DMS79 (cell line): Measurements from ENCODE around the gene CHMP3.
A peak's percentile ranks its signal among the peaks of the same experiment; 100 is the strongest.
"Not testable (repeated sequence)": the region's sequence is repeated elsewhere in the genome, so short reads cannot be mapped to it uniquely, and the experiment has no call there.

Source experiments
- DNase-seq: peaks from one replicate; lab custom pipeline; 2025; lab: John Stamatoyannopoulos, UW

The CHMP3 gene

DNA sequence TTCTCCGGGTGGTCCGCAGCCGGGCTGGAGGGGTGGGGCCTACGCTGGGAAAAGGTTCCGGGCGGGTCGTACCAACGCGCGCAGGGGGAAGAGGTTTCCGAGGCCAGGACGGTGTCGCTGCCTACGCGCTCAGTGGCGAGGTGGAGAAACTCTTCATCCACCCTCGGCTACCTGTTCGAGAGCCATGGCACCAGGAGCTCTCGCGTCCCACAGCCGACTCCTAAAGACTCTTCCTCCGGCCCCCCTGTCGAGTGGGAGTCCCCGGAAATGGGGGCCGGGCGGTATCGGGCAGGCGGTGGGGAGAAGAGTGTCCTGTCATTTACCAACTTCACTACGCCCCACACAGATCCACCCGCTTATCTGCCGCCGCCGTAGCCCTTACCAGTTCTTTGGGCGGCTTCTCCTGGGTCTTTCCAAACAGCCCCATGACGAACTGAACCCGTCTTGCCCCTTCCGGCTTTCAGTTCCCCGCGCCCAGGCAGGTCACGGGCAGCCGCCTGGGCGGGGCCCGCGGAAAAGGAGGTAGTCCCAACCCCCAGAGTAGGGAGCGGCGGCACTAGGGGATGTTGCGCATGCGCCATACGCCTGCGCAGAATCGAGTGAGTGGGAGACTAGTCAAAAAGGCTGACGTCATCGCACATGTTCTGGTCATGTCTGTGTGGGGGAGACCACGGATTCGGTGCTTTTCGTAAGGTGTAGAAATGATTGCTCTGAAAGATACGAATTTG is at the start of gene CHMP3:
TSS of gene CHMP3 (minus strand) at position 522 of the 728 bp plus-strand sequence. CDS start at position 427, 95 bp downstream.
- DNase-seq = peak; percentile 93

DNA sequence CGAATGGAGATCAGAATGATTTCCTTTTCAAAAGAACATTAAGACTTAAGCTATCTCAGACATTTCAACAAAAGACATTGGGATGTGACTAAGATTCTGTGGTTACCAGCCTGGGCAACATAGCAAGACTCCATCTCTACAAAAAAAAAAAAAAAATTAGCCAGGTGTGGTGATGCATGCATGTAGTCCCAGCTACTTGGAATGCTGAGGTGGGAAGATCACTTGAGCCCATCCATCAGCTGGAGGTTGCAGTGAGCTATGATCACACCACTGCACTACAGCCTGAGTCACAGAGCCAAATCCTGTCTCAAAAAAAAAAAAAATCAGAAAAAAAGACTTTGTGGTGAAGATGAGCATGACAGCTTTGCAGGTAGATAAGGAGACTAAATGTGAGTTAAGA is 47.6 kb upstream of the CHMP3 start:
- DNase-seq = no peak

DNA sequence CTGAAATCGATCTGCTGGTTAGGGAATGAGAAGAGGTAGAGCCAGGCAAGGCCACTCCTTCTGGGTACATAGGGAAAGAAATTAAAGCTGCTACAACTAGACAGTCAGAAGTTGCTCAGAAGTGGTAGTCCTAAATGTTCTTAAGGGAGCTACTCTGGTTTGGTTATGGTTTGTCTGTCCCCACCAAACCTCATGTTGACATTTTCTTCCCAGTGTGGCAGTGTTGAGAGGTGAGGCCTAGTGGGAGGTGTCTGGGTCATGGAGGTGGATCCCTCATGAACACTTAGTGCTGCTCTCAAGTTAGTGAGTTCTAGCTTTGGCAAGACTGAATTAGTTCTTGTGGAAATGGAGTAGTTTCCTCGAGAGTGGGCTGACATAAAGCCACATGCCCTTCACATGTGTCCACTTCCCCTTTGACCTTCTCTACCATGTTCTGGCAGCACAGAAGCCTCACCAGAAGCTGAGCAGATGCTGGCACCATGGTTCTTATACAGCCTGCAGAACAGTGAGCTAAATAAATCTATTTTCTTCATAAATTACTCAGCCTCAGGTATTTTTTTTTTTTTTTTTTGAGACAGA is 45.7 kb upstream of the CHMP3 start:
- DNase-seq = no peak

DNA sequence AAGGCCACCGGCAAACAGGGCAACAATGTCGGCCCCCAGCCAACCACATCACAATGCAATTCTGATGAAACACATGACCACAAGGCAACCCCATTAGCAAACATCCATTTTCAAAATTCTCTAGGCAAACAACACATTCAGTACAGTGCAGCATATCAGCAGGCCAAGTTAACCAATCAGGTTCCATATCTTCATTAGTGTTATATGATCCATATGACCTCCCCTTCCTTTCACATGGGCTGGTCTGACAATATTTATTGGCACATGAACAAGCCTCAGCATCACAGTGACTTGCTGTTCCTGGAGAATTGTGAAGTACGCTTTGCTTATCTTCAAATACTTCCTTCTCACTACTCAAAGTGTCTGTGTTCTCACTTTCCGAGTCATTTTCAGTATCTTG is 40.7 kb upstream of the CHMP3 start:
- DNase-seq = no peak

DNA sequence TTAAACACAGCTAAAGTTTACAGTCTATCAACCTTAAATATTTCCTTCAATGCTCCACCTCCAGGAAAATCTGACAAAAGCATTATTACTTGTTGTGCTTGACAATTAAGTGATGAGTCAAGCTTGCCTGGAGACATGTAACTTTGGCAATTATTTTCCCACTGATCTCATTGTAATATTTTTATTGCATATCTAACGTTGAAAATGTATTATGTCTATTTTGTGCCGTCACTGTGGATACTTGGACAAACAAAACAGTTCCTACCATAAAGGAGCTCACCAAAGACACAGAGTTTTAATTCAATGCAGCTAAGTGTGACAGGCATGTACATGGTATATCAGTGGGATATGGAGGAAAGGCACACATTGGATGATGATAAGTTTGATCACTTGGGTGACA is 35.7 kb upstream of the CHMP3 start:
- DNase-seq = no peak

DNA sequence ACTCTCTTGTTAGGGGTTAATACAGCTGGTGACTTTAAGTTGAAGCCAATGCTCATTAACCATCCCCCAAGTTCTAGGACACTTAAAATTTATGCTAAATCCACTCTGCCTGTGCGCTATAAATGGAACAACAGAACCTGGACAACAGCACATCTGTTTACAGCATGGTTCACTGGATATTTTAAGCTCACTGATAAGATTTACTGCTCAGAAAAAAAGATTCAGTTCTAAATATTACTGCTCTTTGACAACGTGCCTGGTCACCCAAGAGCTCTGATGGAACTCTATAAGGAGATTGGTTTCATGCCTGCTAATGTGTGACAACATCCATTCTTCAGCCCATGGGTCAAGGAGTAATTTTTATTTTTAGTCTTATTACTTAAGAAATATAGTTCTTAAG is 32.9 kb upstream of the CHMP3 start:
- DNase-seq = no peak

DNA sequence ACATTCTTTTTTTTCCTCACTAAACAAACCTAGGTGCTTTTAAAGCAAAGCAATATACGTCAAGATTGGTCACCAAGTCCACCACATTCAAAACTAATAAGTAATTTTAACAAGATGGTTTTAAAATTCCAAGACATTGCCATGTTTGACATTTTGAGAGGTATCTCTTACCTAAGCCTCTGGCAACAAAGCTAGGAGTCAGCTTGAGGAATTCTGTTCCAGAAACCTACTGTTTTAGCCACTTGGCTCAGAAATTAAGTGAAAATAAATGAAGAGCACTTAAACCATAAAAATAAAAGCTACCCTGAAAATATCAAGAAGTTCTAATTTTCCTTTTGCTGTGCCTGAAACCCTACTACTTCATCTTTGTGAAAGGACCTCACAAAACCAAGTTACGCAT is 30.0 kb upstream of the CHMP3 start:
- DNase-seq = no peak

DNA sequence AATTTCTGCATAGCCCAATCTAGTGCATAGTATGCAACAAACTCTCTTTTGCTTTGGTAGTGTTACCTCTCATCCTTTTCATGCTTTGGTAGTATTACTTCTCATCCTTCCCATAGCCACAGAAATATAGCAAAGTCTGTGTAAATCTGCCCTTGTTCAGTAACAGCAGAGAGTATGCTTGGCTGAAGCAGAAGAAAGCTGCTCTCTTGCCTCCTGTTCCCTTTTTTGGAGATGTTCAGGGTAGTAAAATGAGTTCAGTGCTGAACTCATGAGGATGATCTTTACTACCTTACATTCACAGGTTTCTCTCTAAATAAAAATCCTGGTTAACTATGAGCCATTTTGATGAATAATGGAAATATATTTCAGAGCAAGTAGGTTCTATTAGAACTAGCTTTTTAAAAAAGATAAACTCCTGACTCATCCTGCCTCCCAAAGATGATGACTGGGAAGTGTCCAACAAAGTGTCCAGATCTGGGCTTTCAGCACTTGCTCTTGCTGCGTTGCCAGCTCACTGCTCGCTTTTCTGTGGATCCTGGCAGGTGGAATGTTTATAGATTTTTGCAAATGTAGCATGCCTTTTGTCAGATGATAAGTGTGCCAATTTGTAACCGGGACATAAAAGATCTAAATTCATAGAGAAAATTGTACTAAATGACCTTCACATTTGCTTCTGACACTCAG is 29.4 kb upstream of the CHMP3 start:
- DNase-seq = no peak

DNA sequence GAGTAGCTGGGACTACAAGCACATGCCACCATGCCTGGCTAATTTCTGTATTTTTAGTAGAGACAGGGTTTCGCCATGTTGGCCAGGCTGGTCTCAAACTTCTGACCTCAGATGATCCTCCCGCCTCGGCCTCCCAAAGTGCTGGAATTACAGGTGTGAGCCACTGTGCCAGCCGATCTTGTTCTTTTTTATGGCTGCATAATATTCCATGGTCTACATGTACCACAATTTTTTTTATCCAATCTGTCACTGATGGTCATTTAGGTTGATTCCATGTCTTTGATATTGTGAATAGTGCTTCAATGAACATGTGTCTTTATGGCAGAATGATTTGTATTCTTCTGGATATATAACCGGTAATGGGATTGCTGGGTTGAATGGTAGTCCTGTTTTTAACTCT is 26.5 kb upstream of the CHMP3 start:
- DNase-seq = not testable (repeated sequence)

DNA sequence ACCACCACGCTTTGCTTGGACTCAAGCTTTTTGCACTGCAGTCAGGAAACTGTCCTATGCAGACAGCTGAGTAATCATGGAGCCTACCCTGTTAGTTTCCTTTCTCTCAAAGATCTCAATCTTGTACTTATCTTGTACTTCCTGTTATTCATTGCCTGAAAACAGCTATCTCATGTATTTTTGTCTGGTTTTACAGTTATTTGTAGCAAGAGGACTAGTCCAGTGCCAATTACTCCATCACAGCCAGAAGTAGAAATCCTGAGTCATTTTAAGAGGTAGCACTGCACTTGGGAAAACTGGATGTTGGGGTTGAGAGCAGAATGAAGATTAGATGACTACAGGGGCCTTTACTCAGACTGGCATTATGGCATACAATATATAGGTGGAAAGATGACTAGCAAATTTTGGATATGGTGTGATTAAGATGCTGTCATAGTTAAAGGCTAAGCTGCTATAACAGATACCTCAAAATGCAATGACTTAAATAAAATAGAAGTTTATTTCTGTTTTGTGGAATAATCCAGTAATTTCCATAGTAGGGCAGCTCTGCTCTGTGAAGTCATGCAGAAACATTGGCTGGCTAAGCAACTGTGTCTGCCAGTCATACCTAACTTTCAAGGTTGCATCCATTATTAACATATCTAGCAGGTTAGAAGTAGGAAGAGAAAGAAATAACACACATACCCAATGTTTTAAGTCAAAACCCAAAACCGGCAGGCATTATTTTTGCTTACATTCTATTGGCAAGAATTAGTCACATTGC is 21.1 kb upstream of the CHMP3 start:
- DNase-seq = no peak

DNA sequence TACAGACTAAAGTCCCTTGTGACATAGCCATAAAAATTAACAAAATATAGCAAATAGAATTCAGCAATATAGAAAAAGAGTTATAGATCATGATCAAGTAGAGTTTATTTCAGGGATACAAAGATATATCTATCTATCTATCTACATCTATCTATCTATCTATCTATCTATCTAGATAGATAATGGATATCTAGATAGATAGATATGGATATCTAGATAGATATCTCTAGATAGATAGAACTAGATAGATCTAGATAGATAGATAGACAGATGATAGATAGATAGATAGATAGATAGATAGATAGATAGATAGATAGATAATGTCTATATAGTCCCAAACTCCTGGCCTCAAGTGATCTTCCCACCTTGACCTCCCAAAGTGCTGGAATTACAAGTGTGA is 17.3 kb upstream of the CHMP3 start:
- no peak for DNase-seq

DNA sequence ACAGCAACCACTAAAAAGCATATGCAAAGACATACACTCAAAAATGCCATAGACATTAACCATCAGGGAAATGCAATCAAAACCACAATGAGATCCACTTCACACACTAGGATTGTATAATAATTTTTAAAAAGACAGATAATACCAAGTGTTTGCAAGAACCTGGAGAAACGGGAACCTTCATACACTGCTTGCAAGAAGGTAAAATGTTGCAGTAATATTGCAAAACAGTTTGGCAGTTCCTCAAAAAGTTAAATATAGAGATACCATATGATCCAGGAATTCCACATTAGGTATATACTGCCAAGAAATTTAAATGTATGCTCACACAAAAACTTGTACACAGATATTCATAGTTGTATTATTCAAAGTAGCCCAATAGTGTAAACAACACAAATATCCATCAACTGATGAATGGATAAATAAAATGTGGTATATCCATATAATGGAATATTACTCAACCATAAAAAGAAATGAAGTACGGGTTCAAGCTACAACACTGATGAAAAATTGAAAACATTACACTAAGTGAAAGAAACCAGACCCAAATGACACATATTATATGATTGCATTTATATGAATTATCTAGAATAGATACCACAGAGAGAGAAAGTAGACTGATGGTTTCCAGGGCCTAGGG is 14.7 kb upstream of the CHMP3 start:
- DNase-seq = no peak

DNA sequence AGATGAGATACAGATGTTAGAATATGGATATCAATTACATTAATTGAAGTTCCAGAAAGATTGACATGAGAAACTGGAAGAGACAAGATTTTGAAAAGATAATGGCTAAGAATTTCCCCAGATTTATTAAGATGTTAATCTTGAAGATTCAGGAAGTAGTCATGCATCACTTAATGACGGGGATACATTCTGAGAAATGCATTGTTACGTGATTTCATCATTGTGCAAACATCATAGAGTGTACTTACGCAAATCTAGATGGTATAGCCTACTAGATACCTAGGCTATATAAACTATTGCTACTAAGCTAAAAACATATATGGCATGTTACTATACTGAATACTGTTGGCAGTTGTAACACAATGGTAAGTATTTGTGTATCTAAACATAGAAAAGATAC is 6.8 kb upstream of the CHMP3 start:
- DNase-seq = no peak

DNA sequence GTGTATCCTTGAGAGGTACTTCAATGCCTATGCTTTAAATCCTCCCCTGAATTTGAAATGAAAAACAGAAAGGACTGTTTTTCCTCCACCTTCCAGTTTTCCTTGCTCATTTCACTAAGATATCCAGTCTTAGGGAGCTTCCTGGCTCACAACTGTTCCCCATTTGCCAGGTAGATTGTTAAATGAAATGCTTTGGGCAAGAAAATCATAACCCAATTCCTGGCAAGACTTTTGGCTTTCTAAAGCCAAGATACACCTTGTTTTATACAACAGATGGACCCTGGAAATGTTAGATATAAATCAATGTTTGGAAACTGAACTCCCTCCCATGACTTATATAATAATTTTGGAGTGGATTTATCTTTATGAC is 3.6 kb upstream of the CHMP3 start:
- DNase-seq = no peak

DNA sequence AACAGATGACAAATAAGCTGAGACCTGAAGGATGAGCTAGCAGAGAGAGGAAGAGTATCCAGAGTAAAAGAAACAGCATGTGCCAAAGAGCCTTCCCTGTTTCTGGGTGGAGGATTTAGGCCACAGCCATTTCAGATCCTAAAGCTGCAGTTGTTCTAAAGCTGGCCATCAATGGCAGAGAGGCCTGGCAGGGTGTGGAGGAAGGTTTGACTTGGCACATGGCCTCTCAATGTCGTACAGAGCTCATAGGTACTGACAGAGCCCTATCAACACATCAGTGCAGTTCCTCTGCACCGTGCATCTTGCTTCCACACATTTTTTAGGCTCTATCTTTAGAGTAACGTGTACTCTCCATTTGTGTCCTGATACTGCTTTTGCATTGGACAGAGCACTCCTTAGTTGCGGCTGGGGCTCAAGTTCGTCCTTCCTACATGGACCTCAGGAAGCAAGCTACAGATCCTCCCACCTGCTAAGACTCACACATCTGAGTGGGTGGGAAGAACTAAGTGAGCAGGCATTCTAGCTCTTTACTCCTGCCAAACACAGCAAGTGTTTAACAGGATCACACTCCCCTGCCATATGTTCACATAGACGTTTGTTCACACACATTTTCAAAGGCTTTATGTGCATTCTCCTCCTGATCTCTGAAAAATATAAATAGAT is 3.0 kb upstream of the CHMP3 start:
- no peak for DNase-seq

DNA sequence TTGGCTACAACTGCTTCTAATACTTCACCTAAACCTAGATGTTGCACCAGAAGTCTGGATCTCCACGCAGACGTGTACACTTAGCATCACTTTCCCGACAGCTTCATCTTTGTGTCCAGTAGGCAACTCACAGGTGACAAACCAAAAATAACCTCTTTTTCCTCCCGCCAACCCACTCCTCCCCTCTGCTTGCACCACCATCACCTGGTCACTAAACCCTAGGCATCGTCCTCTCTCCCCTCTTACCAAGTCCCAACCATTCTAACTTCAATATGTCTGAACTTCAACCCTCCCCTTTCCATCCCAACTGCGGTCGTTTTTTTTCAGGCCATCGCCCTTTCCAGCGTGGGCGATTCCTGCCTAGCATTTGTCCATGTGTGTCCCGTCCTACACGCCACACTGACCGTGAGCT is 413 bp upstream of the CHMP3 start:
- no peak for DNase-seq

DNA sequence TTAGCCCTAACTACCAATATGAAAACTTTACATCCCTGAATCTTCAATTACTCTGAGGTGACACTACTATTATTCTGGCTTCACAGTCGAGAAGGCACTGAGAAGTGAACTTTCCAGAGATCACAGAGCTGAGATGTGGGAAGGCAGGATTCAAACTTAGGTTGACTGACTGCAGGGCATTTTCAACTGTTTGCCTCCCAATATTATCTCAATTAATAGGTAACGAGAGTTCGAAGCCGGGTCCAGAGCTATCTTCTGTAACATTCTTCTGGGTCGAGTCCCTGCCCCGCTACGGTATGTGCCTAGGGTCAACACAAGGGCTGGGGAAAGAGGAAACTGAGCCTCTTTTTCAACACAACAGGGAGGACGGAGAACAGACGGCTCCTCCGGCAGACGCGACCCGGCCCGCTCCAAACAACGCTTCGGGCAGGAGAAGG is 740 bp downstream of the CHMP3 start:
- DNase-seq = no peak

DNA sequence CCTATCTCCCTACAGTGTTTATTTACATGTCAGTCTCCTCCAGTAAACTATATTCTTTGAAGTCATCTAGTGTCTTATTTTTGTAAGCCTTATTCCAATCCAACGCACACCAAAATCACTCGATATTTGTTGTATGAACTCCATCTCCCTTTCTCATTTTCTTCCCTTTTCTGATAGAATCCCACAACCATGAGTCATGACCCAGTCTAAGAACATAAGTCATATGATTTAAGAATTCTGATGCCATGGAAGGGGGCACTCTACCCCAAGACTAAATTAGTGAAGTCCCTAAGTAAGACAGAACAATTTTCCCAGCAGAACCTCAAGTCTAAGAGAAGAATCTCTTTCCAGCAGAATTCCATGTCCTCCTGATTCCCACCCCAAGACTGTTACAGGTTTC is 5.4 kb downstream of the CHMP3 start:
- no peak for DNase-seq

DNA sequence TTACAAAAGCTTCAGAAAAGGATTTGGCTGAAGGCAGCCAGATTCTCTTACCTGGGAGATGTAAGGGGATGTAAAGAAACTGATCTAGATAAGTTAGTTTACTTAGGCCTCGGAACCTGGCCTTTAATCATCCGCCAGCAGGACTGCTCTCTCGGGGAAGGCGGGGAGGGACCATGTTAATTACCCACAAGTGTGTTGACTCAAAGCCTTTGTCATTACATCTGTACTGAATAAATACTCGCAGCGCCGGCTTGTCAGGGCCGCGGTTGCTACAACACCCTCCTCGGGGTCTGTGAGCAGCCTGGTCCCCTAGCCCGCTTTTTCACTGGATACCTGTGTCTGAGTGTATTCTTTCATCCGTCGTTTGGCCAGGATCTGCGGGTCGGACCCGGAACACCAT is 6.7 kb downstream of the CHMP3 start:
- no peak for DNase-seq

DNA sequence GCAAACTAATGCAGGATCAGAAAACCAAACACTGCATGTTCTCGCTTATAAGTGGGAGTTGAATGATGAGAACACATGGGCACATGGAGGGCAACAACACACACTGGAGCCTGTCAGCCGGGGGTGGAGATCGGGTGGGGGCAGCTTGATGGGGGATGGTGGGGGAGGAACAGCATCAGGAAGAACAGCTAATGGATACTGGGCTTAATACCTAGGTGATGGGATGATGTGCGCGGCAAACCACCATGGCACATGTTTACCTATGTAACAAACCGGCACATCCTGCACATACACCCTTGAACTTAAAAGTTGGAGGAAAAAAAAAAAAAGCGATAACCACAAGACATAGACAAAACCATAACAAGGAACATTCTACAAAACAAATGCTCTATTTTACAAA is 10.4 kb downstream of the CHMP3 start:
- DNase-seq = no peak

DNA sequence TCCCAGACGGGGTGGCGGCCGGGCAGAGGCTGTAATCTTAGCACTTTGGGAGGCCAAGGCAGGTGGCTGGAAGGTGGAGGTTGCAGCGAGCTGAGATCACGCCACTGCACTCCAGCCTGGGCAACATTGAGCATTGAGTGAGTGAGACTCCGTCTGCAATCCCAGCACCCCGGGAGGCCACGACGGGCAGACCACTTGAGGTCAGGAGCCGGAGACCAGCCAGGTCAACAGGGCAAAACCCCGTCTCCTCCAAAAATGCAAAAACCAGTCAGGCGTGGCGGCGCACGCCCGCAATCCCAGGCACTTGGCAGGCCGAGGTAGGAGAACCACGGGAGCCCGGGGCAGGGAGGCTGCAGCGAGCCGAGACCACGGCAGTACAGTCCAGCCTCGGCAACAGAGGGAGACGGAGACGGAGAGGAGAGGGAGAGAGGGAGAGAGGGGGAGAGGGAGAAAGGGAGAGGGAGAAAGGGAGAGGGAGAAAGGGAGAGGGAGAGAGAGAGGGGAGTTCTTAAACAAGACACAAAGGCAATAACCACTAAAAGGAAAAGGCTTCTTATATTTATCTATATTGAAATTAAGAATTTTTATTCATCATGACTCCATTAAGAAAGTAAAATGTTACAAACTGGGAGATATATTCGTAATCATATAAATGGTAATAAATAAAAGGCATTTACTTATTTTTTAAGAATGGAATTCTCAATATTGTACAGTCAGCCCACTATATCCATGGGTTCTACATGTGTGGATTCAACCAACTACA is 13.1 kb downstream of the CHMP3 start:
- not testable (repeated sequence) for DNase-seq
